NCI-H345 treated with DMSO at 0.1 percent for 48 hours (cell line): Measurements from ENCODE around the gene FGF10.

Experiments used
- DNase-seq: peaks from one replicate; lab custom pipeline; 2025; ENCODE audit not compliant: unreplicated experiment; lab: John Stamatoyannopoulos, UW

FGF10 gene

DNA sequence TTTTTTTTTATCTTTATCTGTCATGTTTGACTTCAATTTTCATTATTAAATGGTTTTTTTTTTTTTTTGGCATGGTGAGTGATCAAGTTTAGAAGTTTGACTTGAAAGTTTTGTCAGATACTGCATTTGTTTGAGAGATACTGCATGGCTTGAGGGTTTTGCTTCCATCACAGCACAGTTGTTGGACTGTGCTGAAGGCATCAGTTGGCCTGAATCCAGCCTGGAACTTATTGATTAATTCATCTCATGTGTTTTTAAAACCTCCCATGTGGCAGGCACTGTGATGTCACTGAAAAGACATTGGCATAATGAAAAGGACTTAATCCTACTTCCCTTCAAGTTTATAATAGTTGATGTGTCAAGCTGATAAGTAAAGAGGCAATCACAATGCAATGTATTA, 128.4 kb downstream of the FGF10 start:
- DNase-seq: no peak

DNA sequence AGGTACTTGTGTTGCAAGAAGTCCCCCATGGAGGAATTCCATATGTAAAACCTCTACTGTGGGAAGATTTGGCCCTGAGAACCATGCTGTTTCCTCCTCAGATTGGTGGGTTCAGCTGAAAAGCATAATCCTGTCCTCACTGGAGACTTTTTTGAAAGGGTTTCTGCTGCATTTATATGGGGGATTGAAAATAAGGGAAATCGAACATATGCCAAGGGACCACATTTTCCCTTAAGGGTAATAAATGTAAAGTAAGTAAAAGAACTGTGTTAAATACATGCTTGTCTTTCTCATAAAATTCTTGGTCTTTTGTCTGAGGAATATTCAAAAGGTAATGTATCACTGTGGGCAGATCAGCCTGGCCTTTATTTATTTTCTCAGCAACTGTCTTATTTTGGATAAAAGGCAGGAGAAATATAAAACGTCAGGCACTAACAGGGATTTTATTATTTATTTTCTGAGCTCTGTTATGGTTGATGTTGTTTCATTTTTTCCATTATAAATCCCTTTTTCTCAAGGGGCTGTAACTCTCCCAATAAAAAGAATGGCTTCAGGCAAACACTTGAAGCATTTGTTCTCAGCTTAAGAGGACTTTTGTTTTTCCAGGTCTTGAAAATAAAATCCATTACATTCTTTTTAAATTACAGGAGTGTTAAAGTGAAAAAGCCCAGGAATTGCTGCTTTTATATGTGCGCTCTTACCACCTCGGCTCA, 131.4 kb downstream of the FGF10 start:
- DNase-seq: no peak

DNA sequence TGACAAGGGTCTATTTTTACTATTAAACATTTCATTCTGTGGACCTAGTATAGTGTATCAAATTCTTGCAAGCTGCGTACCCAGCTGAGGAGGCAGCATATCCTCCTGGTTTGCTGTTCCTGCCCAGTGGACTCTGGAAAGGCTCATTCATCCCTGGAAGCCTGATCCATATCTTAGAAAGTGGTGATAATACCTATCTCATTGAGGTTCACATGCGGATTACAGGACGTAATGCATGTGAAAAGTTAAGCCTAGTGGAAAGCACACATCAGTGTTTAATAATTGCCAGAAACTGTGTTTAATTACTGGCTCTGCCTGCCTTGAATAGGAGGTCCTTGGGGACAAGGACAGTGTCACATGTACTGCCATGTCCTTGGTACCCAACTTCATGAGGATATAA, 132.0 kb downstream of the FGF10 start:
- DNase-seq: no peak
